SU-DHL-6 (cell line): ENCODE results near the gene EPS8L1.

Experiments
- H2AFZ ChIP-seq: fragments of 200-600 bp; sonication (generic); 2 replicates; pipeline ENCODE4 v1.6.1; 2014; ENCODE audit warnings: low read depth, mild to moderate bottlenecking, moderate library complexity, mixed read lengths, antibody characterized with exemption, low read length; ENCODE audit not compliant: severe bottlenecking
- H3F3A ChIP-seq: fragments of 200-600 bp; shearing (Covaris generic); 2 replicates; pipeline ENCODE4 v1.6.0; 2016; ENCODE audit warnings: antibody characterized with exemption, mild to moderate bottlenecking; ENCODE audit not compliant: insufficient read depth
- H3K27ac ChIP-seq: fragments of 200-600 bp; sonication (generic); 2 replicates; pipeline ENCODE4 v1.5.1; 2016; ENCODE audit warnings: low read depth, mild to moderate bottlenecking, low read length, moderate library complexity, mixed read lengths
- H3K27me3 ChIP-seq: fragments of 200-600 bp; sonication (generic), shearing (Covaris generic); 2 replicates; pipeline ENCODE4 v1.6.0; 2014; ENCODE audit warnings: mild to moderate bottlenecking, low read length
- H3K36me3 ChIP-seq: fragments of 200-600 bp; sonication (generic); 2 replicates; pipeline ENCODE4 v1.6.1; 2014; ENCODE audit warnings: mild to moderate bottlenecking, low read length, mixed read lengths
- H3K4me2 ChIP-seq: fragments of 300-600, 200-600 bp; shearing (Covaris generic), sonication (generic); 2 replicates; pipeline ENCODE4 v1.6.0; 2014; ENCODE audit warnings: low read length, low read depth, mild to moderate bottlenecking; ENCODE audit not compliant: poor library complexity, severe bottlenecking
- H3K4me3 ChIP-seq: fragments of 200-600 bp; sonication (generic); 2 replicates; pipeline ENCODE4 v1.5.1; 2014; ENCODE audit warnings: antibody characterized with exemption, low read length, mild to moderate bottlenecking, mixed read lengths; ENCODE audit not compliant: insufficient read depth, poor library complexity, severe bottlenecking
- H3K79me2 ChIP-seq: fragments of 200-600 bp; sonication (generic); 2 replicates; pipeline ENCODE4 v1.6.1; 2014; ENCODE audit warnings: mild to moderate bottlenecking, low read length, moderate library complexity; ENCODE audit not compliant: insufficient read depth
- H3K9ac ChIP-seq: fragments of 200-600 bp; sonication (generic); 2 replicates; pipeline ENCODE4 v1.7.0; 2014; ENCODE audit warnings: mild to moderate bottlenecking, low read length
- H3K9me2 ChIP-seq: fragments of 200-600 bp; sonication (generic); replicated peaks from 2 replicates; pipeline ENCODE4 v1.6.1; 2014; ENCODE audit warnings: low read length; ENCODE audit not compliant: insufficient read depth
- H3K9me3 ChIP-seq: fragments of 200-600 bp; sonication (generic); 2 replicates; pipeline ENCODE4 v1.6.1; 2014; ENCODE audit warnings: low read length, mixed read lengths; ENCODE audit not compliant: insufficient read depth
- H4K20me1 ChIP-seq: fragments of 200-600 bp; sonication (generic); 2 replicates; pipeline ENCODE4 v1.6.1; 2014; ENCODE audit warnings: low read depth, mild to moderate bottlenecking, antibody characterized with exemption, low read length, moderate library complexity, mixed read lengths
- CTCF ChIP-seq: fragments of 200-600 bp; sonication (generic); IDR thresholded peaks from one replicate; pipeline ENCODE4 v1.5.1; 2017; ENCODE audit warnings: antibody characterized with exemption, mild to moderate bottlenecking, low read length, moderate library complexity; ENCODE audit not compliant: insufficient read depth, poor library complexity, severe bottlenecking
- EZH2phosphoT487 ChIP-seq: fragments of 200-600 bp; sonication (generic), shearing (Covaris generic); conservative IDR thresholded peaks from 2 replicates; pipeline ENCODE4 v1.6.1; 2018; ENCODE audit warnings: mild to moderate bottlenecking, antibody characterized with exemption, low read length, moderate library complexity, mixed read lengths

EPS8L1 gene

GRCh38 chr19:55134736-55135135 is 59.1 kb downstream of the EPS8L1 start:
- no peaks in the 10 kb centered on the region for H3F3A ChIP-seq
- no peaks in the 10 kb centered on the region for H3K27me3 ChIP-seq
- no peak overlapping the region for H2AFZ ChIP-seq
- no peaks in the 10 kb centered on the region for H3K9me3 ChIP-seq
- H3K9ac ChIP-seq, result no peak overlapping the region
- TF ChIP-seq CTCF, result no peak
- no peak for TF ChIP-seq EZH2phosphoT487
- H4K20me1 ChIP-seq, result no peaks in the 10 kb centered on the region
- H3K9me2 ChIP-seq, result no peaks in the 10 kb centered on the region
- H3K36me3 ChIP-seq, result no peaks in the 10 kb centered on the region
- no peak overlapping the region for H3K4me3 ChIP-seq
- H3K27ac ChIP-seq, result no peak overlapping the region
- H3K79me2 ChIP-seq, result no peaks in the 10 kb centered on the region
- H3K4me2 ChIP-seq, result no peak overlapping the region

- H3K4me3 ChIP-seq, result no peak overlapping the region
- H3K36me3 ChIP-seq, result no peaks in the 10 kb centered on the region
- TF ChIP-seq EZH2phosphoT487 (no peak), CTCF (no peak)
- no peak overlapping the region for H3K27ac ChIP-seq
- no peak overlapping the region for H3K9ac ChIP-seq
- no peaks in the 10 kb centered on the region for H3K9me3 ChIP-seq
- no peak overlapping the region for H3K4me2 ChIP-seq
- H3K27me3 ChIP-seq, result no peaks in the 10 kb centered on the region
- no peak overlapping the region for H2AFZ ChIP-seq
- H3K79me2 ChIP-seq, result no peaks in the 10 kb centered on the region
- no peaks in the 10 kb centered on the region for H4K20me1 ChIP-seq
- H3F3A ChIP-seq, result no peaks in the 10 kb centered on the region
- H3K9me2 ChIP-seq, result no peaks in the 10 kb centered on the region
Observed at GRCh38 chr19:55136399-55137102, 60.9 kb downstream of the EPS8L1 start.
